Endothelial cell of umbilical vein (primary cell): ENCODE measurements around the gene MBD5. TPM values are rescaled to one million over a fixed set of nuclear protein-coding genes. Genes with fewer than 3 reads are reported as not detected.

Source experiments
- BruUV-seq: library from RNA; stranded (reverse); fragments of 400-500 nt; replicated peaks from 2 replicates; lab custom pipeline; 2021; lab: Mats Ljungman, UMichigan
- CTCF ChIA-PET: fragments of 300-600, 350-600 bp; sonication (Branson Sonifier 250); formaldehyde crosslinking; loops from one replicate; lab custom pipeline; 2021; ENCODE audit warnings: antibody characterized with exemption, inconsistent platforms; lab: Charles Lee
- POLR2A ChIA-PET: fragments of 300-600, 350-600 bp; sonication (Branson Sonifier 250); formaldehyde crosslinking; loops from one replicate; lab custom pipeline; 2021; ENCODE audit warnings: antibody characterized with exemption, inconsistent platforms; lab: Charles Lee
- DNase-seq: peaks from one replicate; pipeline ENCODE4 v3.0.0-alpha.2; 2011; ENCODE audit warnings: low read depth, low spot score
- FAIRE-seq: peaks from 2 replicates; lab custom pipeline; 2011; peaks lifted over from hg19 to GRCh38; lab: Jason Lieb, UNC
- H2AFZ ChIP-seq: 2 replicates; pipeline ENCODE4 v1.6.0; 2012; ENCODE audit warnings: low read depth, low read length, control low read depth, inconsistent platforms
- H3K27ac ChIP-seq: 2 replicates; pipeline ENCODE4 v1.5.1; 2011; ENCODE audit warnings: low read depth, mild to moderate bottlenecking, control low read depth, low read length, moderate library complexity; ENCODE audit not compliant: insufficient read depth
- H3K27me3 ChIP-seq, 2 experiments: 2 replicates each; pipeline versions ENCODE4 v1.6.0 to v1.6.1; 2011; ENCODE audit warnings: low read length in 2 of 2, mixed read lengths in 1 of 2; ENCODE audit not compliant: control insufficient read depth in 2 of 2, insufficient read depth in 2 of 2
- H3K36me3 ChIP-seq, 2 experiments: 2 replicates in 1 of 2; 3 replicates in 1 of 2; pipeline ENCODE4 v1.5.1; 2011; ENCODE audit warnings: low read length in 2 of 2, mild to moderate bottlenecking in 1 of 2, moderate library complexity in 1 of 2; ENCODE audit not compliant: control insufficient read depth in 2 of 2, insufficient read depth in 2 of 2; ENCODE audit errors: extremely low read depth in 1 of 2
- H3K4me1 ChIP-seq: 3 replicates; pipeline ENCODE4 v1.5.1; 2011; ENCODE audit warnings: mild to moderate bottlenecking, low read length; ENCODE audit not compliant: control insufficient read depth, insufficient read depth; ENCODE audit errors: extremely low read depth
- H3K4me2 ChIP-seq: 2 replicates; pipeline ENCODE4 v1.6.1; 2011; ENCODE audit warnings: low read length, control low read depth, mixed read lengths; ENCODE audit not compliant: insufficient read depth
- H3K4me3 ChIP-seq, 3 experiments: fragments of 200-600 bp in 1 of 3; sonication (generic), shearing (Covaris generic) in 1 of 3; replicated peaks in 1 of 3; 2 replicates each; pipeline ENCODE4 v1.5.1; 2011 to 2016; ENCODE audit warnings: control low read depth in 3 of 3, low read length in 3 of 3, mild to moderate bottlenecking in 2 of 3, inconsistent platforms in 1 of 3, low read depth in 1 of 3, moderate library complexity in 1 of 3; ENCODE audit not compliant: insufficient read depth in 1 of 3
- H3K79me2 ChIP-seq: 2 replicates; pipeline ENCODE4 v1.6.0; 2012; ENCODE audit warnings: low read length, inconsistent platforms; ENCODE audit not compliant: control insufficient read depth, insufficient read depth
- H3K9ac ChIP-seq: replicated peaks from 2 replicates; pipeline ENCODE3; 2011; ENCODE audit warnings: low read length, control low read depth; ENCODE audit not compliant: insufficient read depth; ENCODE audit errors: extremely low read depth
- H3K9me1 ChIP-seq: replicated peaks from 3 replicates; pipeline ENCODE4 v1.6.0; 2011; ENCODE audit warnings: mild to moderate bottlenecking, low read length; ENCODE audit not compliant: control insufficient read depth, insufficient read depth; ENCODE audit errors: extremely low read depth
- H3K9me3 ChIP-seq: replicated peaks from 2 replicates; pipeline ENCODE4 v1.5.1; 2012; ENCODE audit warnings: low read length, inconsistent platforms; ENCODE audit not compliant: control insufficient read depth, insufficient read depth
- H4K20me1 ChIP-seq: replicated peaks from 2 replicates; pipeline ENCODE3; 2011; ENCODE audit warnings: mild to moderate bottlenecking, low read length; ENCODE audit not compliant: control insufficient read depth, insufficient read depth; ENCODE audit errors: extremely low read depth
- CTCF ChIP-seq, 2 donors: IDR thresholded peaks; 1 replicate in 1 of 2; 2 replicates in 1 of 2; pipeline ENCODE4 v1.5.1; 2011; ENCODE audit warnings: low read length in 2 of 2, mild to moderate bottlenecking in 2 of 2, moderate library complexity in 2 of 2, control low read depth in 1 of 2, inconsistent platforms in 1 of 2, low read depth in 1 of 2; ENCODE audit not compliant: insufficient read depth in 1 of 2; ENCODE audit errors: extremely low read depth in 1 of 2
- EZH2 ChIP-seq: IDR thresholded peaks from 2 replicates; pipeline ENCODE4 v1.6.1; 2012; ENCODE audit warnings: borderline replicate concordance, low read depth, mild to moderate bottlenecking, moderate library complexity, low read length, inconsistent platforms; ENCODE audit not compliant: severe bottlenecking
- FOS ChIP-seq: IDR thresholded peaks from 2 replicates; pipeline ENCODE4 v1.6.1; 2011; ENCODE audit warnings: mild to moderate bottlenecking, low read length, moderate library complexity, borderline replicate concordance; ENCODE audit not compliant: insufficient read depth
- GATA2 ChIP-seq: IDR thresholded peaks from 2 replicates; pipeline ENCODE4 v1.7.0; 2011; ENCODE audit warnings: low read depth, mild to moderate bottlenecking, moderate library complexity, mixed read lengths, low read length; ENCODE audit not compliant: insufficient read length, insufficient read depth
- JUN ChIP-seq: IDR thresholded peaks from 2 replicates; pipeline ENCODE4 v1.6.1; 2011; ENCODE audit warnings: borderline replicate concordance, low read depth; ENCODE audit not compliant: insufficient read length, insufficient read depth
- MAX ChIP-seq: IDR thresholded peaks from 2 replicates; pipeline ENCODE4 v1.6.1; 2011; ENCODE audit not compliant: insufficient read depth, insufficient read length
- MYC ChIP-seq: IDR thresholded peaks from one replicate; pipeline ENCODE4 v1.6.1; 2011; ENCODE audit warnings: mild to moderate bottlenecking, low read depth, low read length
- POLR2A ChIP-seq: IDR thresholded peaks from 2 replicates; pipeline ENCODE4 v1.6.1; 2012; ENCODE audit warnings: low read depth, mild to moderate bottlenecking, control low read depth, low read length
- POLR2AphosphoS5 ChIP-seq: IDR thresholded peaks from 2 replicates; pipeline ENCODE4 v1.6.1; 2012; ENCODE audit warnings: low read depth, mild to moderate bottlenecking, control low read depth, low read length, moderate library complexity; ENCODE audit not compliant: insufficient read depth
- dilution Hi-C: fragments of 300-500 bp; cut with MboI; formaldehyde crosslinking; loops from one replicate; pipeline ENCODE4 v1.15.0; 2019; ENCODE audit warnings: low sequenced_read_pairs; ENCODE audit not compliant: extremely low pct_ligation_motif_present
- intact Hi-C: fragments of 100-400 bp; cut with micrococcal nuclease; formaldehyde crosslinking; loops from one replicate; pipeline ENCODE4 v1.10.0; 2022
- polyA plus RNA-seq, 4 experiments: library from polyadenylated mRNA; depleted of rRNA in 3 of 4; stranded (reverse) in 3 of 4; unstranded in 1 of 4; fragments of >200 nt; gene quantifications; 2 replicates each; pipeline versions ENCODE4 v1.2.1 to v1.2.3, GENCODE V29; 2011 to 2012; ENCODE audit warnings: missing spikeins in 1 of 4
- total RNA-seq: library from RNA; stranded (reverse); gene quantifications from 2 replicates; pipeline ENCODE4 v1.2.3, GENCODE V29; 2021

The MBD5 gene
- total and polyA plus RNA-seq, 2 donors (not counting 3 experiments of a cell fraction or from before 2014, with no cell fraction given) = 11.3 to 37.0 TPM

- H2AFZ ChIP-seq = no peak overlapping the region
- H3K36me3 ChIP-seq = no peaks in the 10 kb centered on the region
- H3K9me1 ChIP-seq = no peaks in the 10 kb centered on the region
- no peaks in the 10 kb centered on the region for H4K20me1 ChIP-seq
- H3K79me2 ChIP-seq = no peaks in the 10 kb centered on the region
- no TSS peak for BruUV-seq
- no peak overlapping the region for H3K9ac ChIP-seq
- dilution Hi-C loops = no loop called here
- TF ChIP-seq CTCF (IDR thresholded peaks at IDR 0.05; ENCODE audit: extremely low read depth in 1 of 2, insufficient read depth in 1 of 2, low read depth in 1 of 2, low read length in 2 of 2) (no peak), FOS (no peak), MAX (no peak), POLR2AphosphoS5 (no peak), GATA2 (no peak), JUN (no peak), EZH2 (no peak), MYC (no peak), POLR2A (no peak)
- FAIRE-seq (no peak), DNase-seq (no peak)
- no peak overlapping the region for H3K27ac ChIP-seq
- H3K4me2 ChIP-seq = no peak overlapping the region
- POLR2A ChIA-PET = no interaction called here
- intact Hi-C loops = no loop called here
- peaks cover 0 to 2% of the 10 kb centered on the region in 2 experiments for H3K27me3 ChIP-seq
- CTCF ChIA-PET = interaction anchor here (1.9 kb wide), 1 partner anchor 33 kb away, joined by 5 read pairs; no protein-coding TSS in a partner anchor
- H3K9me3 ChIP-seq = no peaks in the 10 kb centered on the region
- no peak overlapping the region for H3K4me3 ChIP-seq
- no peaks in the 10 kb centered on the region for H3K4me1 ChIP-seq
Measured at GRCh38 chr2:148541792-148542191, 520.9 kb downstream of the MBD5 start.
